OCI-LY1 (cell line): Measurements from ENCODE around the gene FXYD3.

Experiments
- CTCF ChIP-seq: fragments of 200-600 bp; sonication (generic), shearing (Covaris generic); IDR thresholded peaks from 2 replicates; pipeline ENCODE4 v1.5.1; 2017; ENCODE audit warnings: mild to moderate bottlenecking, antibody characterized with exemption, low read length, moderate library complexity, mixed read lengths
- EZH2 ChIP-seq: fragments of 200-600 bp; sonication (generic), shearing (Covaris generic); IDR thresholded peaks from 2 replicates; pipeline ENCODE4 v1.8.0; 2017; ENCODE audit warnings: borderline replicate concordance, mixed run types, mild to moderate bottlenecking, antibody characterized with exemption, low read length, moderate library complexity, mixed read lengths

GRCh38 chr19:35106291-35106583 is 9.4 kb upstream of the FXYD3 start:
- TF ChIP-seq CTCF = no peak
- TF ChIP-seq EZH2 = no peak
